Activated CD4-positive, CD25-positive, alpha-beta regulatory T cell treated with anti-CD3 and anti-CD28 coated beads, Interleukin-2, amount 50 U/mL, for 72 hours (primary cell): ENCODE results near the gene PLAC9.
"Not testable (repeated sequence)": the region's sequence is repeated elsewhere in the genome, so short reads cannot be mapped to it uniquely, and the experiment has no call there.

Experiments used
- DNase-seq: peaks from one replicate; pipeline ENCODE4 v3.0.0; 2021

PLAC9 gene

DNA sequence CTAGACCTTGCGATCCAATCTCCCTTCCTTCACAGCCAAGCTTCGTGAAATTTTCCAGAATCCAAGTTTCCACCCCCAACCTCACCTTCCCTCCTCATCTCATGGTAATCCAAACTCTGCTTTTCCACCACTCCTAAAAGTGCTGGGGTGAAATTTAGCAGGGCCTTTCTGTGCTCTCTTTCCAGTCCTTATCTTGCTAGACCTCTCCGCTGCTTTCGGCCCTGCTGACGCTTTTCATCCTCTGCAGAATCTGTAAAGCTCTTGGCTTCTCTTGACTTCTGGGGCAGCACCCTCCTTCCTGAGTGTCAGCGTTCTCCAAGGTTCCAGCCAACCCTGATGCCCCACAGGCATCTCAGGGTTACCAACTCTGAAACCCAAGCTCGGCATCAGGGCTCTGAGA is 7.7 kb downstream of the PLAC9 start:
- no peak for DNase-seq

GRCh38 chr10:80141696-80142460 is 9.3 kb downstream of the PLAC9 start:
- DNase-seq = no peak

DNA sequence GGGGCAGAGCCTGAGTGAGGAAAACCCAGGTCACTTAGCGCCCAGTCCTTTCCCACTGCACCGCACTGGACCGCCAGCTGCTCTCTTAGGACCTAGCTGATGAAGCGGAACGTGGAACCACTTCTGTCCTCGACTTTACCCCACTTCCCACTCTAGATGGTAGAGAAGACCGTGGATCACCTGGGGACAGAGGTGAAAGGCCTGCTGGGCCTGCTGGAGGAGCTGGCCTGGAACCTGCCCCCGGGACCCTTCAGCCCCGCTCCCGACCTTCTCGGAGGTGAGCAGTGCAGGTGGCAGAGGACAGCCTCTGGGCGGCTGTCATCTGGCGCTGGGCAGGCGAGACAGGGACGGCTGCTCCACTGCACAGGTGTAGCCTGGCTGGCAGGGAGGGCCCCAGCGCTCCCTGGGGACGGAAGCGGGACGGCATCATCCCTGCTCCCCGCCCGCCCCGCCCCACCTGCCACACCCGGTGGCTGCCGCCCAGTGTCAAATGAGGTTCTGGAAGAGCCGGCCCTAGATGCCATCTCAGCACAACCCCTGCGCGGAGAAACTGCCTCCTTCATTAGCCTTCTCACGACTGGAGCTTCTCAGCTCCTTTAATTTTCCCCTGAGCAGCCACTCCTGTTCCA is 11.7 kb downstream of the PLAC9 start:
- DNase-seq = peak; percentile 36

- DNase-seq = no peak
Measured at GRCh38 chr10:80144696-80145131, 12.2 kb downstream of the PLAC9 start.

GRCh38 chr10:80145406-80146308 is 13.1 kb downstream of the PLAC9 start:
- not testable (repeated sequence) for DNase-seq

GRCh38 chr10:80146918-80147317 is 14.4 kb downstream of the PLAC9 start:
- DNase-seq = no peak

DNA sequence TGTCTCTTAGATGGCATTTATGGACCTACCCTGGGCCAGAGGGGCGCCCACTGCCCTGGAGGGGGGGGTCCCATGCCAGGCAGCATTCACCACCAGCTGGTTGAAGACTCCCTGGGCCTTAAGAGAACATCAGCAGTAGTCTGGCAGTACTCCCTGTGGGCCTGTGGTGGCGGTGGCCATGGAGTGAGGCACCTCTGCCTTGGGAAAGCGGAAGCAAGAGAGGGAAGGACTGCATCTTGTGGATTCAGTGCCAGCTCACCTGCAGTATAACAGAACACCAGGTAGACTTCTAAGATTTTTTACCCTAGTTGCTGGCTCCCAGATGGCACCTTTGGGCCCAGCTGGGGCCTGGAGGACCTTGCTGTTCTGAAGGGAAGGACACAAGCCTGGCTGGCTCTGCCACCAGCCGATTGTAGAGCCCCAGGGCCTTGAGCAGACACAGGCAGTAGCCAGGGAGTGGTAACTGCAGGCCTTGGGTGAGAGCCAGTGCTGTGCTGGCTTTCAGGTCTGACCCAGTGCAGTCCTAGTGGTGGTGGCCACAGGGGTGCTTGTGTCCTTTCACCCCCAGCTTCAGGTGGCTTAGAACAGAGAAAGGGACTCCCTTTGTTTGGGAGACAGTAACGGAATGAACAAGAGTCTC is 15.8 kb downstream of the PLAC9 start:
- no peak for DNase-seq

DNA sequence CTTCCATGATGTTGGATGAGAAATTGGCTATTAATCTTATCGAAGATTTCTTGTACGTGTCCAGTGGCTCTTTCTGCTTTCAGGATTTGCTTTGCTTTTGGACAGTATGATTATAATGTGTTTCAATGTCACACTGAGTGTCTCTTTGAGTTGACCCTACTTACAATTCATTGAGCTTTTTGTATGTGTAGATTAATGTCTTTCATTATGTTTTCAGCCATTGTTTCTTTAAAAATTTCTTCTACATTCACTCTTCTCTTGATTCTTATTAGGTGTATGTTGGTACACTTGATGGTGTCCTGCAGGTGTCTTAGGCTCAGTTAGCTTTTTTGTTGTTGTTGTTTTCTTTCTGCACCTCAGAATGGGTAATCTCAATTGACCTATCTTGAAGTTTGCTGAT is 16.6 kb downstream of the PLAC9 start:
- DNase-seq = no peak

- DNase-seq = no peak
Measured at GRCh38 chr10:80150172-80150571, 17.6 kb downstream of the PLAC9 start.

- DNase-seq = no peak
Measured at GRCh38 chr10:80152820-80153219, 20.3 kb downstream of the PLAC9 start.

- DNase-seq = no peak
Measured at GRCh38 chr10:80153460-80153859, 20.9 kb downstream of the PLAC9 start.

GRCh38 chr10:80154626-80154977 is 22.1 kb downstream of the PLAC9 start:
- no peak for DNase-seq

DNA sequence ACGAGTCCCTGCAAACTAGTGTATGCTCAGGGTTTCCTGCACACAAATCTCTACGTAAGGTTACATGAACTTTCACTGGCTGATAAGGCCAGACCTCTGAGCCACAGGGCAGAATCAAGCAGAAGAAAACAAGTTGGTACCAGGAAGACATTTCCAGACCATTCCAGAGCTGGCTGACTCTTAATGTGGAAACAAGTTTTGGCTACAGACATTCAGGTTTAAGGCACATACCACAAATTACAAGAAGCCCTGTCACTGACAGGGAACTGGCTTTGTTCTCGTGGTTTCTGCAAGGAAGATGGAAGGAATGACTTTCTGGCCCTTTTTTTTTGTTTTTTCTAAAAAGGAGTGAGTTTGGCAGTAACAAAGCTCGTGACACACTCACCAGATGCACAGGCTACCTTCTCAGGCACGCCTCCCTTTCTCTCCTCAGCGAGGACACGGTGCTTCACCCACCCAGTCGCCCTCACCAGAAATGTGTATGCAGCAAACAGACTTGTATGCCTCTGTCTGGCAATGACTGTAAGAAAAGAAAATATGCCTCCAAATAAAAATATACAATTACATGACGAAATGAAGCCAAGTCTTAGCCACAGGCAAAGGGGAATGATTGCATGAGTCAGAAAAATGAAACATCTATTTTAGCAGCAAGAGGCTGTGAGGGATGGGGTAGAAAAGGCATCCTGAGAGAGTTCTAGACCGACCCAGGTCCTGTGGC is 22.6 kb downstream of the PLAC9 start:
- no peak for DNase-seq

GRCh38 chr10:80155696-80156215 is 23.2 kb downstream of the PLAC9 start:
- no peak for DNase-seq

- DNase-seq = no peak
Measured at GRCh38 chr10:80156216-80156615, 23.7 kb downstream of the PLAC9 start.

DNA sequence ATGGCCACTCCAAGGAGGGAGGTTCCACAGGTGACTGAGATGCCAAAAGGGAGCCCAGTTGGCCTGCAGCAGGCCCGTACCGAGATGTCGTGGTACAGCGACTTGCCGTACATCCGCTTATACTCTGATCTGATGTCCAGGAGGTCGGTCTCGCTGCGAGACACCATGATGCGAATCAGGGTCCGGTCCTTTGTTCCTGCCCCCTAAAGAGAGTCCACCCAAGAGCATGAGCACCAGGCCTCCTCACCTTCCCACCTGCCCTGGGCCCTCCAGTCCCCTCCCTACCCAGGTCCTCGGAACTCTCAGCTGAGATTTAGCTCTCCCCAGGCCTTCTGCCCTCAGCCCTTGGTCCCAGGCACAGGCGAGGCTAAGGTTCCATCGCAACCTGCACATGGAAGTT is 25.0 kb downstream of the PLAC9 start:
- no peak for DNase-seq

DNA sequence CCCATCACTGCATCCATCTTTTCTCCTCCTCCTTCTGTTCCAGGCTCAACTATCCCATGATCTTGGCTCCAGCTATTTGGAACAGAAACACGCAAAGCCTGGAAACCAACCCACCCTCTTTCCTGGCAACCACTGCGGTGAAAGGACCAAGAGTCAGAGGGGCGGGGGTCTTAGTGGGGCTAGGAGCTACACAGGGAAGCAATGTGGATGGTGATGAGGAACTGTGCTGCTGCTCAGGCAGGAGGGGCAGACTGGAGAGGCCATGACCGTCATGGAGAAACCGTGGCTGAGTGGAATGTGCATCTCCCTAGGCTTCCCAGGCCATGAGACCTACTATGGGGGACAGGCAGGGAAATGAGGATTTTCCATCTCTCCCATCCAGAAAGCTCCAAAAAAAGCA is 25.6 kb downstream of the PLAC9 start:
- DNase-seq = no peak

GRCh38 chr10:80158598-80159127 is 26.1 kb downstream of the PLAC9 start:
- DNase-seq = no peak

GRCh38 chr10:80159166-80159873 is 26.8 kb downstream of the PLAC9 start:
- DNase-seq = no peak

DNA sequence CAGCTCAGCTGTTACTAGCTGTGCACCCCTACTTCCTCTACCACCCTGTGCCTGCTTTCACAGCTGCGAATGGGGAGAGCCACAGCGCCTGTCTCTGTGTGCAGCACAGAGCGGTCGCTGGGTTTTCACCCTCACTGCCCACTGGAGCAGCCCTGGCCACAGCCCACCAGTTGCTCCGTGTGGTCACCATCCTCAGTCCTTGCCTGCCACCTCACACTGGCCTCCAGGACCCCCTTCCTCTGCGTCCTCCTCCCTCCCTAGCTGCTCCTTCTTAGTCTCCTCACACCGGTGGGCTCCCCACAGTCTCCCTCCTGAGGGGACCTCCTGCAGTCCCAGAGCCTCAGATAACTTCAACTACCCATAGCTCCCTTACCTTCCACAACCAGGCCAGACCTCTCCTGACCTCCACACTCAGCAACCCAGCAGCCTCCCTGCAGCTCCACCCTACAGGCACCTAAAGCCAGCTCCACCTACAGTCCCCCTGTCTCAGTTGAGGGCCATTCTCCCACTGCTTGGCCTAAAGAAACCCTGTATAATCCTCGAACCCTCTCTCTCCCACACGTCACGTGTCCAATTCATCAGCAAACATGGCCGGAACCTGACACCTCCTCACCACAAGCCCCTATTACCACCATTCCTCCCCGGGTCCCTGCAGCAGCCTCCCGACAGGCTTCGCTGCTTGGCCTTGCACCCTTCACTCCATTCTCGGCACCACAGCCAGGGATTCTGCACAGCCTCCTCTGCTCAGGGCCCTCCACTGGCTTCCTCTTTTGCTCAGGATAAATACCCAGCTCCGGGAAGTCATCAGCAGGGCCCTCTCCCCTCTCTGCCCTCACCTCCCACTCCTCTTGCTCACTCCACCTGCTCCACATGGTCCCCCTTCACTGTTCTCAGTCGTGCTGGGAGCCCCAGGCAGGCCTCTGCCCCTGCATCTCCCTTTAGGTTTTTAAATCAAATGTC is 28.1 kb downstream of the PLAC9 start:
- DNase-seq = no peak
